GM18511 (cell line): Measurements from ENCODE around the gene KRTAP12-4.
"Not testable (repeated sequence)": the region's sequence is repeated elsewhere in the genome, so short reads cannot be mapped to it uniquely, and the experiment has no call there.

Experiments used
- ATAC-seq: cut with Tn5 transposase; IDR thresholded peaks from one replicate; pipeline ENCODE4 v1.9.1; 2021; ENCODE audit warnings: mild to moderate bottlenecking, moderate library complexity; ENCODE audit not compliant: unreplicated experiment

Gene KRTAP12-4

DNA sequence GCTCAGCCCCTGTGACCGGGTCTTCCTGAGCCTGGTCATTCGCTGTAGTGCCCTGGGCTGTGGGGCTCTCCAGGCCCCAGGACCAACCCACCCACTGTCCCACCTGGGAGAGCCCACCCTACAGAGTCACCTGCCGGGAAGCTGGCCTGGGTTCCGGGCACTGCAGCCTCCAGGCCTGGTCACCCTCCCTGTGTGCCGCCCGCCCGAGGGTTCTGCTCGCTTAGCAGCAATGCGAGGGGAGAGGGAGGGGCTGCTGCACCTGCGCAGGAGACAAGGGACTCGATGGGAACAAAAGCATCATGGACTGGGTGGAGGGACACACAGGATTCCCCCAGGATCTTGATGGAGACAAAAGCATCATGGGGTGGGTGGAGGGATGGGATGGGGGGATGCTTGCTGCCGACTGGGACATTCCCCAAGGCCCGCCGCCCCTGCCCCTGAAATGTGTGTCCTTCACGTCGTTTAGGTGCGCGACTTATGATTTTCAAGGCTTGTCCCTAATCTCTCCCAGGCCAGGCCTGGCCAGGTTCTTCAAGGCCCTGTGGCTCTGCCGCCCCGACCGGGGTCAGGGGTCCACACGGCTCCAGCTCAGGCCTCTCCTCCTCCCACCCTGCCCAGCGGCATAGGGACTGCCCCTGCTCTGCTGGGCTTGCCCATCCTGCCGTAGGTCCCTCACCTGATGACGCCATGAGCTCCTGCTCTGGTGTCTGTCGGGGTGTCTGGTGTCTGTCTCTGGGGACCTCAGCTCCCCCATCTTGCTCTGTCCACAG lies 40.9 kb downstream of the KRTAP12-4 start:
- no peak for ATAC-seq

GRCh38 chr21:44612669-44613229 lies 41.7 kb downstream of the KRTAP12-4 start:
- no peak for ATAC-seq

DNA sequence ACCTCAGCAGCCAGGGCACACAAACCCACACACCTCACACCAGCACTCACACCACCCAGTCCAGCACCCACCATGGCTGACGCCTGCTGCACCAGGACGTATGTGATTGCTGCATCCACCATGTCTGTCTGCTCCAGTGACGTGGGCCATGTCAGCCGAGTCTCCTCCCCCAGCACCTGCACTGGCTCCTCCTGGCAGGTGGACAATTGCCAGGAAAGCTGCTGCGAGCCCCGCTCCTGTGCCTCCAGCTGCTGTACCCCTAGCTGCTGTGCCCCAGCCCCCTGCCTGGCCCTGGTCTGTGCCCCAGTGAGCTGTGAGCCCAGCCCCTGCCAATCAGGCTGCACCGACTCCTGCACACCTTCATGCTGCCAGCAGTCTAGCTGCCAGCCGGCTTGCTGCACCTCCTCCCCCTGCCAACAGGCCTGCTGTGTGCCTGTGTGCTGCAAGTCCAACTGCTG lies 42.4 kb downstream of the KRTAP12-4 start, which contains the start of gene KRTAP10-8:
Gene KRTAP10-8 (plus strand): TSS at position 51 of the 458 bp plus-strand sequence. CDS start 22 bp downstream, at position 73.
- ATAC-seq, result no peak

- ATAC-seq, result no peak
Observed at GRCh38 chr21:44611551-44611950, 42.9 kb downstream of the KRTAP12-4 start.

DNA sequence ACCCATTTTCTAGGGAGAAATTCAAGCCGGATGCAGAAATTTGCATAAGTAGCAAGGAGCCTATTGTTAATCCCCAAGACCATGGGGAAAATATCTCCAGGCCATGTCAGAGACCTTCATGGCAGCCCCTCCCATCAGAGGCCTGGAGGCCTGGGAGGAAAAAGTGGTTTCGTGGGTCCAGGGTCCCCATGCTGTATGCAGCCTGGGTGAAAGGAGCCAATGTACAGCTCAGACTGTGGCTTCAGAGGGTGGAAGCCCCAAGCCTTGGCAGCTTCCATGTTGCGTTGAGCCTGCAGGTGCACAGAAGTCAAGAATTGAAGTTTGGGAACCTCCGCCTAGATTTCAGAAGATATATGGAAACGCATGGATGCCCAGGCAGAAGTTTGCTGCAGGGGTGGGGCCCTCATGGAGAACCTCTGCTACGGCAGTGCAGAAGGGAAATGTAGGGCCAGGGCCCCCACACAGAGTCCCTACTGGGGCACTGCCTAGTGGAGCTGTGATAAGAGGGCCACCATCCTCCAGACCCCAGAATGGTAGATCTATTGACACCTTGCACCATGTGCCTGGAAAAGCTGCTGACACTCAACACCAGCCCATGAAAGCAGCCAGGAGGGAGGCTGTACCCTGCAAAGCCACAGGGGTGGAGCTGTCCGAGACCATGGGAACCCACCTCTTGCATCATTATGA lies 44.2 kb downstream of the KRTAP12-4 start:
- ATAC-seq, result not testable (repeated sequence)

- ATAC-seq, result no peak
Observed at GRCh38 chr21:44609193-44609592, 45.3 kb downstream of the KRTAP12-4 start.

DNA sequence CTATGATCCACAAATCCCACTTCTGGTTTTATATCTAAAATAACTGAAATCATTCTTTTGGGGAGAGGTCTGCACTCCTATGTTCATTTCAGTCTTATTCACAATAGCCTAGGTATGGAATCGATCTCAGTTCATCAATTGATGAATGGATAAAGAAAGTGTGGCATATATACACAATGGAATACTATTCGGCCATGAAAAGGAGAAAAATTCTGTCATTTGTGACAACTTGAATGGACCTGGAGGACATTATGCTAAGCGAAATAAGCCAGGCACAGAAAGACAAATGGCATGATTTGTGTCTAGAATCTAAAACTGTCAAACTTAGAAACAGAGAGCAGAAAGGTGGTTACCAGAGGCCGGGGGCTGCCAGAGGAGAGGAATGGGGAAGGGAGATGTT lies 48.0 kb downstream of the KRTAP12-4 start:
- ATAC-seq, result no peak
